Caco-2 (cell line): ENCODE results near the gene SYT6. TPM values are rescaled to one million over a fixed set of nuclear protein-coding genes. Genes with fewer than 3 reads are reported as not detected.

Experiments
- BruUV-seq: library from RNA; stranded (reverse); fragments of 400-500 nt; replicated peaks from 2 replicates; lab custom pipeline; 2021; lab: Mats Ljungman, UMichigan
- CTCF ChIA-PET: fragments of 300-600 bp; sonication (Branson Sonifier 250); formaldehyde crosslinking; loops from one replicate; lab custom pipeline; 2022; ENCODE audit warnings: antibody characterized with exemption; lab: Charles Lee
- POLR2A ChIA-PET: fragments of 300-600 bp; sonication (Branson Sonifier 250); formaldehyde crosslinking; loops from one replicate; lab custom pipeline; 2022; ENCODE audit warnings: antibody characterized with exemption; lab: Charles Lee
- DNase-seq, 2 experiments: peaks; one replicate each; pipeline versions ENCODE4 v3.0.0 to v3.0.0-alpha.2; 2020 to 2022
- H3K27me3 ChIP-seq: replicated peaks from 2 replicates; pipeline ENCODE4 v1.6.0; 2011; ENCODE audit warnings: low read length; ENCODE audit not compliant: control insufficient read depth, insufficient read depth
- H3K36me3 ChIP-seq: 2 replicates; pipeline ENCODE4 v1.5.1; 2011; ENCODE audit warnings: low read length; ENCODE audit not compliant: control insufficient read depth, insufficient read depth
- H3K4me1 ChIP-seq: fragments of 250-450 bp; sonication (Bioruptor Pico); 2 replicates; pipeline ENCODE4 v1.5.1; 2020; ENCODE audit warnings: mild to moderate bottlenecking
- H3K4me3 ChIP-seq: 2 replicates; pipeline ENCODE4 v1.5.1; 2011; ENCODE audit warnings: low read depth, mild to moderate bottlenecking, control low read depth, low read length
- H3K9me3 ChIP-seq: fragments of 250-450 bp; sonication (Bioruptor Pico); 2 replicates; pipeline ENCODE4 v1.5.1; 2020; ENCODE audit warnings: mild to moderate bottlenecking, moderate library complexity
- H3K27ac Mint-ChIP-seq: one replicate; pipeline ENCODE4 v1.8.0; 2022; ENCODE audit warnings: mixed read lengths; ENCODE audit not compliant: unreplicated experiment
- H3K27me3 Mint-ChIP-seq: one replicate; pipeline ENCODE4 v1.8.0; 2022; ENCODE audit warnings: mixed read lengths; ENCODE audit not compliant: insufficient read depth, unreplicated experiment
- H3K36me3 Mint-ChIP-seq: one replicate; pipeline ENCODE4 v1.8.0; 2022; ENCODE audit warnings: mild to moderate bottlenecking, mixed read lengths; ENCODE audit not compliant: insufficient read depth, unreplicated experiment
- H3K4me1 Mint-ChIP-seq: one replicate; pipeline ENCODE4 v1.8.0; 2022; ENCODE audit warnings: low read depth, mixed read lengths; ENCODE audit not compliant: unreplicated experiment
- H3K4me3 Mint-ChIP-seq: one replicate; pipeline ENCODE4 v1.8.0; 2022; ENCODE audit warnings: mild to moderate bottlenecking, moderate library complexity, mixed read lengths; ENCODE audit not compliant: unreplicated experiment
- H3K9me3 Mint-ChIP-seq: one replicate; pipeline ENCODE4 v1.8.0; 2022; ENCODE audit warnings: mixed read lengths; ENCODE audit not compliant: unreplicated experiment
- CTCF ChIP-seq, 2 experiments: fragments of 200-600 bp in 1 of 2; IDR thresholded peaks; 1 replicate in 1 of 2; 2 replicates in 1 of 2; pipeline versions ENCODE4 v1.5.1 to v1.8.0; 2011 to 2022; ENCODE audit warnings: antibody characterized with exemption in 1 of 2, control low read depth in 1 of 2, inconsistent platforms in 1 of 2, low read depth in 1 of 2, low read length in 1 of 2, mild to moderate bottlenecking in 1 of 2, moderate library complexity in 1 of 2; ENCODE audit not compliant: insufficient read depth in 1 of 2, severe bottlenecking in 1 of 2, unreplicated experiment in 1 of 2
- intact Hi-C: fragments of 100-400 bp; cut with micrococcal nuclease; formaldehyde crosslinking; loops from one replicate; pipeline ENCODE4 v1.10.0; 2022; ENCODE audit not compliant: unreplicated experiment
- total RNA-seq: library from RNA; stranded (reverse); gene quantifications from 2 replicates; pipeline ENCODE4 v1.2.3, GENCODE V29; 2022

Gene SYT6
- total RNA-seq, 1 experiment from 2014 or later = 0.32 TPM

DNA sequence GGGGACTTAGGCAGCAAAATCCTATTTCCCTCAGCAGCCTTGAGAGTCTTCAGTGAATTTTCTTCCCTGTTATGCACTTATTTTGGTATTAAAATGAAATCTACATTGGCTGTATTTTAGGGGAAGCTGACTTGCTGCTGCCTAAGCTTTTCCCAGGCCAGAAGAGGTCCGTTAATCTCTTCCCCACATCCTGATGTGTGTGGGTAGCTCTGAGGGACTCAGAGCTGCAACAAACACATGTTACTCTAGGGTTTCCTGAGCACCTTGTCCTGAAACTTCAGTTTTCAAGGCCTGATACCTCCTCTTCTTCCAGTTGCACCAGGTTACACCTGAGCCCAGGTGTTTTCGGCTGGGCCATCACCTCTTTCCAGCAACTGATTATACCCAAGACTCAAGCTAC lies 51.5 kb downstream of the SYT6 start:
- TF ChIP-seq CTCF (IDR thresholded peaks at IDR 0.05; ENCODE audit: insufficient read depth in 1 of 2, low read depth in 1 of 2, low read length in 1 of 2, severe bottlenecking in 1 of 2, unreplicated experiment in 1 of 2) = no peak
- Histone ChIP-seq H3K27me3 (no peaks in the 10 kb centered on the region), H3K9me3 (no peaks in the 10 kb centered on the region), H3K4me1 (no peaks in the 10 kb centered on the region), H3K4me3 (no peak overlapping the region), H3K36me3 (no peaks in the 10 kb centered on the region)
- CTCF ChIA-PET = no interaction called here
- POLR2A ChIA-PET = no interaction called here
- DNase-seq = no peak
- no peaks in the 10 kb centered on the region for H3K9me3 Mint-ChIP-seq
- BruUV-seq = no TSS peak
- intact Hi-C loops = no loop called here
- no peaks in the 10 kb centered on the region for H3K27me3 Mint-ChIP-seq
- H3K27ac Mint-ChIP-seq = no peak overlapping the region
- H3K36me3 Mint-ChIP-seq = no peaks in the 10 kb centered on the region
- H3K4me1 Mint-ChIP-seq = no peaks in the 10 kb centered on the region
- H3K4me3 Mint-ChIP-seq = no peak overlapping the region

- BruUV-seq = no TSS peak
- intact Hi-C loops = no loop called here
- no peaks in the 10 kb centered on the region for H3K4me1 Mint-ChIP-seq
- no peaks in the 10 kb centered on the region for H3K9me3 Mint-ChIP-seq
- no peak for TF ChIP-seq CTCF (IDR thresholded peaks at IDR 0.05; ENCODE audit: insufficient read depth in 1 of 2, low read depth in 1 of 2, low read length in 1 of 2, severe bottlenecking in 1 of 2, unreplicated experiment in 1 of 2)
- no peaks in the 10 kb centered on the region for H3K4me1 ChIP-seq
- no peak overlapping the region for H3K27ac Mint-ChIP-seq
- no peaks in the 10 kb centered on the region for H3K36me3 ChIP-seq
- no peaks in the 10 kb centered on the region for H3K27me3 ChIP-seq
- ChIA-PET POLR2A (no interaction called here), CTCF (no interaction called here)
- DNase-seq = no peak
- no peaks in the 10 kb centered on the region for H3K36me3 Mint-ChIP-seq
- H3K4me3 ChIP-seq = no peak overlapping the region
- no peak overlapping the region for H3K4me3 Mint-ChIP-seq
- no peaks in the 10 kb centered on the region for H3K27me3 Mint-ChIP-seq
- no peaks in the 10 kb centered on the region for H3K9me3 ChIP-seq
These were observed 53.5 kb downstream of the SYT6 start for GRCh38 chr1:114100148-114100547.

DNA sequence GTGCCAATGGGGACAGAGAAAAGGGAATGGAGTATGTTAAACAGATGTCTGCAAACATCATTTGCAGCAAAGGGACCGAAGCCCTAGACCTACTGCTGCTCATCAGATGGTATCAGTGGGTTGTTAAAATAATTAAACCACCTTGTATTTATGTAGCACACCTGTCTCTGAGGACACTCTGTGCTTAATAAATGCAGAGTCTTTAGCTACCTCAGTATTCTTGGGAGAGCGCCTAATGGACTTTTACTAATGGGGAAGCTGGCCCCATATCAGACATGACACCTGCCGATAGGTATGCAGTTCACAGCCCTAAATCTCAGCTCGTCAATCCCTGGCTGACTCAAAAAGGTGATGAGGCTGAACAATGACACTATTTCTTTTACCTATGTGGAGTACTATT lies 54.4 kb downstream of the SYT6 start:
- ChIA-PET POLR2A (no interaction called here), CTCF (no interaction called here)
- Mint-ChIP-seq H3K4me3 (no peak overlapping the region), H3K4me1 (no peaks in the 10 kb centered on the region), H3K9me3 (no peaks in the 10 kb centered on the region), H3K27me3 (no peaks in the 10 kb centered on the region), H3K27ac (no peak overlapping the region), H3K36me3 (no peaks in the 10 kb centered on the region)
- DNase-seq = no peak
- intact Hi-C loops = no loop called here
- Histone ChIP-seq H3K27me3 (no peaks in the 10 kb centered on the region), H3K9me3 (no peaks in the 10 kb centered on the region), H3K36me3 (no peaks in the 10 kb centered on the region), H3K4me1 (no peaks in the 10 kb centered on the region), H3K4me3 (no peak overlapping the region)
- no TSS peak for BruUV-seq
- TF ChIP-seq CTCF (IDR thresholded peaks at IDR 0.05; ENCODE audit: insufficient read depth in 1 of 2, low read depth in 1 of 2, low read length in 1 of 2, severe bottlenecking in 1 of 2, unreplicated experiment in 1 of 2) = no peak
